SK-N-MC (cell line): ENCODE measurements around the gene TLR6.

Experiments used
- EZH2 ChIP-seq: fragments of 200-600 bp; sonication (generic); IDR thresholded peaks from one replicate; pipeline ENCODE4 v1.6.1; 2017; ENCODE audit warnings: antibody characterized with exemption
- FOXP2 ChIP-seq: optimal IDR thresholded peaks from 2 replicates; pipeline ENCODE3; 2011; ENCODE audit warnings: mild to moderate bottlenecking, moderate library complexity; ENCODE audit not compliant: insufficient read depth; ENCODE audit errors: extremely low read length, control extremely low read depth
- POLR2AphosphoS5 ChIP-seq: IDR thresholded peaks from 2 replicates; pipeline ENCODE4 v1.6.1; 2012; ENCODE audit warnings: mild to moderate bottlenecking, low read depth, low read length, borderline replicate concordance

GRCh38 chr4:38795087-38795486 is 61.5 kb downstream of the TLR6 start:
- TF ChIP-seq POLR2AphosphoS5: no peak
- no peak for TF ChIP-seq EZH2
- TF ChIP-seq FOXP2: no peak
